Neutrophil (primary cell): ENCODE measurements around the gene SRSF12.

Source experiments
- H3K27ac ChIP-seq: fragments of 200-600 bp; sonication (generic); 2 replicates; pipeline ENCODE4 v1.5.1; 2016; ENCODE audit warnings: mild to moderate bottlenecking, moderate library complexity
- H3K27me3 ChIP-seq: fragments of 200-600 bp; sonication (generic); 2 replicates; pipeline ENCODE4 v1.6.0; 2016; ENCODE audit warnings: mild to moderate bottlenecking
- H3K36me3 ChIP-seq: fragments of 200-600 bp; sonication (generic); 2 replicates; pipeline ENCODE4 v1.5.1; 2017
- H3K4me1 ChIP-seq, 2 experiments: fragments of 200-600 bp in 1 of 2; sonication (generic) in 1 of 2; 1 replicate in 1 of 2; 2 replicates in 1 of 2; pipeline versions ENCODE4 v1.5.1 to v1.6.1; 2013 to 2016; ENCODE audit warnings: low read depth in 1 of 2, low read length in 1 of 2, mild to moderate bottlenecking in 1 of 2, moderate library complexity in 1 of 2; ENCODE audit not compliant: control insufficient read depth in 1 of 2, insufficient read depth in 1 of 2
- H3K4me3 ChIP-seq, 2 experiments: fragments of 200-600 bp in 1 of 2; sonication (generic) in 1 of 2; 1 replicate in 1 of 2; 2 replicates in 1 of 2; pipeline ENCODE4 v1.5.1; 2013 to 2016; ENCODE audit warnings: low read depth in 1 of 2, low read length in 1 of 2, mild to moderate bottlenecking in 1 of 2, moderate library complexity in 1 of 2
- H3K9me3 ChIP-seq: fragments of 200-600 bp; sonication (generic); 2 replicates; pipeline ENCODE4 v1.5.1; 2016
- TF ChIP-seq, protein P1 (sequence below): fragments of 200-600 bp; sonication (generic); IDR thresholded peaks from 2 replicates; pipeline ENCODE4 v1.5.1; 2016; ENCODE audit warnings: antibody characterized with exemption

SRSF12 gene

DNA sequence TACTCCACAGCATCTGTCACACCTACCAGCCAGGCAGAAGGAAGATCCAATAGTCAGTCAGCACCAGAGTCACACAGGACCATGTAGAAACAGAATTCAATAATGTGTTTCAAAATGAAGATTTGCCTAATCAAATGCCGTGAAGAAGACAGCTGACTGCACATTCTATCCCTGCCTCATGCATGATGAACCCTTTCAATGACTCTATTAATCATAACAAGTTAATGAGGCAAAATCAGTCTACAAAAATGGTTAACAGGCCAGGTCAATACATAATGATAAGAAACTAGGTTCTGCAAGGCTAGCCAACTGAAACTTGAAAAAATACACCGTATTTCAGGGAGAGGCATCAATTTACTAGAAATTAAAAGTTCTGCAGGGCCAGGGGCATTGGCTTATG, 44.0 kb downstream of the SRSF12 start:
- H3K9me3 ChIP-seq, result no peaks in the 10 kb centered on the region
- H3K4me1 ChIP-seq, result peaks cover 28% of the 10 kb centered on the region in 2 experiments
- H3K4me3 ChIP-seq, result peak overlapping the region in 1 of 2 experiments; percentile 56
- H3K36me3 ChIP-seq, result no peaks in the 10 kb centered on the region
- TF ChIP-seq, protein P1, sequence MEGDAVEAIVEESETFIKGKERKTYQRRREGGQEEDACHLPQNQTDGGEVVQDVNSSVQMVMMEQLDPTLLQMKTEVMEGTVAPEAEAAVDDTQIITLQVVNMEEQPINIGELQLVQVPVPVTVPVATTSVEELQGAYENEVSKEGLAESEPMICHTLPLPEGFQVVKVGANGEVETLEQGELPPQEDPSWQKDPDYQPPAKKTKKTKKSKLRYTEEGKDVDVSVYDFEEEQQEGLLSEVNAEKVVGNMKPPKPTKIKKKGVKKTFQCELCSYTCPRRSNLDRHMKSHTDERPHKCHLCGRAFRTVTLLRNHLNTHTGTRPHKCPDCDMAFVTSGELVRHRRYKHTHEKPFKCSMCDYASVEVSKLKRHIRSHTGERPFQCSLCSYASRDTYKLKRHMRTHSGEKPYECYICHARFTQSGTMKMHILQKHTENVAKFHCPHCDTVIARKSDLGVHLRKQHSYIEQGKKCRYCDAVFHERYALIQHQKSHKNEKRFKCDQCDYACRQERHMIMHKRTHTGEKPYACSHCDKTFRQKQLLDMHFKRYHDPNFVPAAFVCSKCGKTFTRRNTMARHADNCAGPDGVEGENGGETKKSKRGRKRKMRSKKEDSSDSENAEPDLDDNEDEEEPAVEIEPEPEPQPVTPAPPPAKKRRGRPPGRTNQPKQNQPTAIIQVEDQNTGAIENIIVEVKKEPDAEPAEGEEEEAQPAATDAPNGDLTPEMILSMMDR, result no peak
- peak overlapping the region; percentile 89 for H3K27ac ChIP-seq
- H3K27me3 ChIP-seq, result no peaks in the 10 kb centered on the region

DNA sequence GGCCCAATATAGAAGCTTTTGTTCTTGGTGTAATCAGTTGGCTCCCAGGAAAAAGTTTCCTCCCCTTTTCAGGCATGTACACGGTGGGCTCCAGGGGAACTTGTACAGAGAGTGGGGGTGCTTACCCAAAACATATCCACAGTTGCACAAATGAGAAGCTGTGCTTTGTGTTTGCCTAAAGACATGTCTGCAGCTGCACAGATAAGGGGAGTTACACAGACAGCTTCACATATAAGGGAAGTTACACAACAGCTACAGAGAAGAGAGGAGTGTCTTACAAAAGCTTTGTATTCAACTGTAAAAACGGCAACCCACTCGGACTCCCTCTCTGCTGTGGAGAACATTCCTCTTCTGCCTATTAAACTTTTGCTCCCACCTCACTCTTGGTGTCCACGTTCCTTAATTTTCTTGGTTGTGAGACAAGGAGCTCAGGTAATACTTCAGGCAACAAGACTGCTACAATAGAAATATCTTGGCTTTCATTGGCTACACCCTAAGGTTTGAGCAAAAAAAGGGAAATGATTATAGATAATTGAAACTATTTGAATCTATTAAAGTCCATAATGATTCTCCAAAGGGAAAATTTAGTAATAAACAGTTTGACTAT, 44.8 kb downstream of the SRSF12 start:
- TF ChIP-seq, protein P1, result no peak
- Histone ChIP-seq H3K4me1 (peaks cover 25 to 26% of the 10 kb centered on the region in 2 experiments), H3K4me3 (peak overlapping the region; percentile 46 to 56), H3K36me3 (no peaks in the 10 kb centered on the region), H3K9me3 (no peaks in the 10 kb centered on the region), H3K27ac (peak overlapping the region; percentile 89), H3K27me3 (no peaks in the 10 kb centered on the region)

DNA sequence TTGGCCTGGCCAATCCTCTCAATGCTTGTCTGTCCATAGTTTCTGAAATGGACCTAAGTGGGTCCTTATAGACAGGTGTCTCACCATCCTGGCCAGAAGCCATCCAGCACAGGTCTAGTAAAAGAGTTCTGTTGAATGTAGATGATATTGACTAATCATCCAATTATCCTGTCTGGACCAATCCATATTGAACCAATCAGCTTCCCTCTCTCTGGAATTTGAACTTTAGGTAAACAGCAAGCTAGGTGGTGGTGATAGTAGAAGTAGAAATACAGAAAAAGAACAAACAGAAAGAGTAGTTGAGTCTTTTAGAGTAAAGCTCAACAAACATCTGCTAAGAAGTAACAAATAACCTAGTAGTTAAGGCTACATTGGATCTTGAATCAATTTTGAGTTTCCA, 46.8 kb downstream of the SRSF12 start:
- Histone ChIP-seq H3K36me3 (no peaks in the 10 kb centered on the region), H3K9me3 (no peaks in the 10 kb centered on the region), H3K27ac (no peak overlapping the region), H3K4me1 (peaks cover 32% of the 10 kb centered on the region in 2 experiments), H3K4me3 (no peak overlapping the region), H3K27me3 (no peaks in the 10 kb centered on the region)
- TF ChIP-seq, protein P1, result no peak

DNA sequence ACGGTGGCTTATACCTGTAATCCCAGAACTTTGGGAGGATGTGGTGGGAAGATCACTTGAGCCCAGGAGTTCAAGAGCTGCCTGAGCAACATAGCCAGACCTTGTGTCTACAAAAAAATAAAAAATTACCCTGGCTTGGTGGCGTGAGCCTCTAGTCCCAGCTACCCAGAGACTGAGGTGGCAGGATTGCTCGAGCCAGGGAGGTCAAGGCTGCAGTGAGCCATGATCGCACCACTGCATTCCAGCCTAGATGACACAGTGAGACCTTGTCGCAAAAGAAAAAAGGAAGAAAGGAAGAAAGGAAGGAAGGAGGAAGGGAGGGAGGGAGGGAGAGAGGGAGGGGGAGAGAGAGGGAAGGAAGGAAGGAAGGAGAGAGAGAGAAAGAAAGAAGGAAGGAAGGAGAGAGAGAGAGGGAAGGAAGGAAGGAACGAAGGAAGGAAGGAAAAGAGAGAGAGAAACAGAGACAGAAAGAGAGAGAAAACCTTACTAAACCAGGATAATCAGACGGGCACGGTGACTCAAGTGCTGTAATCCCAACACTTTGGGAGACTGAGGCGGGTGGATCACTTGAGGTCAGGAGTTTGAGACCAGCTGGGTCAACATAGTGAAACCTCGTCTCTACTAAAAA, 48.2 kb downstream of the SRSF12 start:
- no peaks in the 10 kb centered on the region for H3K9me3 ChIP-seq
- no peak overlapping the region for H3K4me3 ChIP-seq
- H3K36me3 ChIP-seq, result no peaks in the 10 kb centered on the region
- H3K27me3 ChIP-seq, result no peaks in the 10 kb centered on the region
- peak overlapping the region; percentile 35 for H3K27ac ChIP-seq
- TF ChIP-seq, protein P1, result no peak
- H3K4me1 ChIP-seq, result peaks cover 32% of the 10 kb centered on the region in 2 experiments

DNA sequence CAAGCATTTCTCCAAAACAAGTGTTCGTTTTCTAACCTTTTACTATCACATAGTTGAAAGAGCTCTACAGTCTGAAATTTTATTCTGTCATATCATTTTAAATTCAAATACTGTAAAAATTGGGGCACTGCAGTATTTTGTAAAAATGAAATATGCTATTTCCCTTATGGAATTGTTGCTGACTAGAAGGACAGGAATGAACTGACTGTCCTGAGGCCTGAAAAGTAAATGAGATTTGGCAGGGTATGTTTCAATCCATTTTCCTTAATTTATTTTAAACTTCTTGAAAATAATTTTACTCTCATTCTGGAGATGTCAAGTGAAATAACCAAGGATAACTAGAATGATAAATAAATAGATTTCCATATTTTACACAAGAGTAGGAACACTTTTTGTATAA, 49.2 kb downstream of the SRSF12 start:
- no peak overlapping the region for H3K4me3 ChIP-seq
- peaks cover 24 to 25% of the 10 kb centered on the region in 2 experiments for H3K4me1 ChIP-seq
- TF ChIP-seq, protein P1, result no peak
- H3K36me3 ChIP-seq, result no peaks in the 10 kb centered on the region
- H3K27me3 ChIP-seq, result no peaks in the 10 kb centered on the region
- H3K9me3 ChIP-seq, result no peaks in the 10 kb centered on the region
- peak overlapping the region; percentile 18 for H3K27ac ChIP-seq
